GM18519 (cell line): ENCODE results near the gene PRKG2.
"Not testable (repeated sequence)": the region's sequence is repeated elsewhere in the genome, so short reads cannot be mapped to it uniquely, and the experiment has no call there.

ENCODE experiments used
- ATAC-seq: cut with Tn5 transposase; IDR thresholded peaks from one replicate; pipeline ENCODE4 v1.9.1; 2021; ENCODE audit warnings: mild to moderate bottlenecking, moderate library complexity; ENCODE audit not compliant: unreplicated experiment, low FRiP score

The PRKG2 gene

GRCh38 chr4:81164623-81165416 is 50.2 kb downstream of the PRKG2 start:
- ATAC-seq = no peak

- no peak for ATAC-seq
Observed at GRCh38 chr4:81164126-81164525, 50.9 kb downstream of the PRKG2 start.

GRCh38 chr4:81162752-81163458 is 52.1 kb downstream of the PRKG2 start:
- ATAC-seq = no peak

DNA sequence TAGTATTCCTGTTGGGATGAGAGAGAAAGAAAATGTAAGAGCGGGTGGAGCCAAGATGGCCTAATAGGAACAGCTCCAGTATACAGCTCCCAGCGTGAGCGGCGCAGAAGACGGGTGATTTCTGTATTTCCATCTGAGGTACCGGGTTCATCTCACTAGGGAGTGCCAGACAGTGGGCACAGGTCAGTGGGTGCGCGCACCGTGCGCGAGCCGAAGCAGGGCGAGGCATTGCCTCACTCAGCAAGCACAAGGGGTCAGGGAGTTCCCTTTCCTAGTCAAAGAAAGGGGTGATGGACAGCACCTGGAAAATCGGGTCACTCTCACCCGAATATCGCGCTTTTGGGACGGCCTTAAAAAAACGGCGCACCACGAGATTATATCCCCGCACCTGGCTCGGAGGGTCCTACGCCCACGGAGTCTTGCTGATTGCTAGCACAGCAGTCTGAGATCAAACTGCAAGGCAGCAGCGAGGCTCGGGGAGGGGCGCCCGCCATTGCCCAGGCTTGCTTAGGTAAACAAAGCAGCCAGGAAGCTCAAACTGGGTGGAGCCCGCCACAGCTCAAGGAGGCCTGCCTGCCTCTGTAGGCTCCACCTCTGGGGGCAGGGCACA is 61.2 kb downstream of the PRKG2 start:
- not testable (repeated sequence) for ATAC-seq

DNA sequence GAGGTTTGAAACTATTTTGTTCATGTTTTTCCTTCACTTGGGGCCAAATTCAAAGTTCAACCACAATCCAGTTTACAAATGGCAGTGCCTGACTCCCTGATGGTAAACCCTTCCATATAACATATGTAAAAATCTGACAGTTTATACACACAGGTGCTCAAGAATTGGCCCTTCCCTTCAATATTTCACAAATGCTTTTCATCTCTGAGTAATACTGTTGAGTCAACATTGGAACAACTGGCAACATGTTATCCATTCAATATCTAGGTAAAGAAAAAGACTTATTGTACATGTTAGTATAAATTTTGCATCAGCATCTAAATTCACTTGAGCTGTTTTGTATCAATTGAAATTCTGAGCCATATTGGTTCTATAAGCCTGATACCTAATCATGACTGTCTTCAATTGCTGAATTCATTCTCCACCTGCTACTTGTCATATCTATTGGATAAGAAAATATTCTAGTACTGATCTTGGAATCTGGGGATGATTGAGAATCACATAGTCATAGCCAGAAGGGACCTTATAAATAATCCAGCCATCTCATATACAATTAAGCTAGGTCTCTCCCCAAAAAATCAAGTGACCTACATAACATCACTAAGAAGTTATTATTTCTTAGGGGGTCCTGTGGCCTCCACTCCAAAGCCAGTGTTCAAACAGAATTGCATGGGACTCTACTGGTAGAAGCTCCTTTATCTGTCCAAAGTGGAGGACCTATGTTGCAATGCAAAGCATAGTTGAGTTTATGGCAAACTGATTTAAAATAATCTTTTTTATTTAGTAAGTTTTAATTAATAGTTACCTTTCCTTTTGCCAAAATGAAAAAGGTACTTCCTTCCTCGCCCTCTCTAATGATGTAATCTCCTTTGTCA is 61.9 kb downstream of the PRKG2 start:
- no peak for ATAC-seq

GRCh38 chr4:81149976-81150375 is 65.0 kb downstream of the PRKG2 start:
- ATAC-seq = no peak

- no peak for ATAC-seq
Observed at GRCh38 chr4:81148576-81148975, 66.4 kb downstream of the PRKG2 start.

DNA sequence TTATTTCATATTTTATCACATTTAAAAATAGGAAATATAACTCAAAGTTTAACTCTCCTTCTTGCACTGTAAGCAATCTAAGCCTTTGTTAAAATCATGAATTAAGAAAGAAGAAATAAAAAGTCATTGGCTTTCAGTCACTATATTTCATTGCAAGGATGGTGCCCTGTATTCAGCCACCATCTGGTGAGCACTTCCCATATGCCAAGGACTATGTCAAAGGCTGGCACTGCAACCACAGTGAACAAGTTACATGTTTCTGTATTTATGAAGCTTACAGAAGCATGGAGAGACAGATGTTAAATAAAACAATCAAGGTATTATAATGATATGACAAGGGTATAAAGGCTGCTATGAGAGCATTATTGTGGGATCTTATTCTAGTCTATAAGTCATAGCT is 68.6 kb downstream of the PRKG2 start:
- ATAC-seq = no peak

DNA sequence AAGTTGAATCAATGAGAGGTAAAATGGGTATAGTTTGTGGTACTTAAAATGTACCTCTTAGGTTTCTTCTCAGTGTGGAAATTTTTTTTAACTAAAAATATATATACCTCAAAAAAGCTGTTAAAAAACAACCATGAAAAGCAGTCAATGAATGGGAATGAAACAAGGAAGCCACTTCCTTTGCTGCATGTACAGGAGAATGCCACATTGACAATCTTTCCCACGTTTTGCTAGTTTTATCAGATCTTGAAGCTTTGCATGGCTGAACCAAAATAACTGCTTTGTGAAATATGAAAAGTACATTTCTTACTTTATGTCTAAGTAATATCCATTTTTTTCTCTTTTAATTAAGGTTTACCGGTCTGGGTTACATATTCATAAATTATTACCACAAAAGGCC is 71.8 kb downstream of the PRKG2 start:
- ATAC-seq = no peak

DNA sequence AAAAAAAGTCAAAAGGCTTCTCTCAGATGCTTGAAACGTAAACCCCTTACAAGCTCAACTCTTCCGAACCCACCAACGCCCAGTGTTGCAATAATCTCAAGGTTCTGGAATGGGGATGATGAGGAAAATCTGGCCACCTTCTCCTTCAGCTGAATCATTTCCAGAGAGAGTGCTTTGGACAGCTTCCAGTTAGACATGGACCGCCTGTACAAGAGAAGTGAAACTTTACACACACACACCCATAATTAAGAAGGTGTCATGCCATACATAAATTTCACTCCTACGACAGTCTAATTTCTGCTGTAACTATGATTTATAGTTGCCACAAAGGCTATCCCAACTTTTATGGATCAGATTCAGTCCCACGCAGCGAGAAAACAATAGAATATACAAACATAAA is 72.3 kb downstream of the PRKG2 start:
- no peak for ATAC-seq

DNA sequence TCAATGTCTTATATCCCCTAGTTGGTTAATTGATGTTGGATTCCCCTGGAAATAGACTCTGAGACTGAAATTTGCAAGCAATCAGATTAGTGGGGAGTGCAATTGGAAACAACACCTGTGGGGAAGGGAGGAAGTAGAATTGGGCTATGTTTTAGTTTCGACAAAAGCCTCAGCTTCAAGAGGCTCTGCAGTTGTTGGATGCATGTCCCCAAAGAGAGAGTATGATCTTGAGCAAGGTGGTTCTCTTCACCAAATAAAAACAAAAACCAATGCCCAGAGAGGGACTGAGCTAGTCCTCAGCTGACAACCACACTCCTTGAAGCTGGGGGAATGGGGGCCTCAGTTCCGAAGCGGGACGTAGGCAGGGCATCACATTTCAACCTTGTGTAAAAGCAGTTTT is 77.1 kb downstream of the PRKG2 start:
- ATAC-seq = no peak

DNA sequence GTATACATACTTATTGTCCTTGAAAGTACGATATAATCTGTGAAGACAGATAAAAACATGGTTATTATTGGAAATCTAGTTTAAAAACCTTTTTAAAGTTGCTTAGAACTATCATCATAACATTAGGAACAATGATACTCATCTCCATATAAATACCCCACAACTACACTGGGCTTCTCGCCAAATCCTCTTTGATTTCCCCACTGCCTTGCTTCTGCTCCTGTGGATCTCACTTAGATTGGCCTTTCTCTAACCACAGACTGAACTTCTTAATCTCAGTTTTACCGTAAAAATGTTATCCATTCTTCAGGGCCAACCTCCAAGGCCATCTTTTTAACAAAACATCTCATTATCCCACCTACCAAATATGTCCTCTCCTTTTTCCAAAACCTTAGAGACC is 77.6 kb downstream of the PRKG2 start:
- no peak for ATAC-seq

GRCh38 chr4:81136161-81136905 is 78.7 kb downstream of the PRKG2 start:
- ATAC-seq = no peak

GRCh38 chr4:81135501-81135900 is 79.5 kb downstream of the PRKG2 start:
- no peak for ATAC-seq

DNA sequence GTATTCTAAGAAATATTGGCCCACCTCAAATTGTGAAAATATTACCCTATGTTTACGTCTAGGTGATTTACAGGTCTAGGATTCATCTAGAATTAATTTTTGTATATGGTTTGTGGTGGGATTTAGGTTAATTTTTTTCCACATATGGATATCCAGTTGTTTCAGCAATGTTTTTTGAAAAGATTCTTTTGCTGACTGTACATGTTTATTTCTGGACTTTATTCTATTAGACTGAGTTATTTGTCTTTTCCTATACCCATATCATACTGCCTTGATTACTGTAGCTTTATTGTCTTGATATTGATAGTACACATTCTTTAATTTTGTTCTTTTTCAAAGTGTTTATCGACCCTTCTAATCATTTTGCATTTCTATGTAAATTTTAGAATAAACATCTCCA is 83.5 kb downstream of the PRKG2 start:
- ATAC-seq = no peak

DNA sequence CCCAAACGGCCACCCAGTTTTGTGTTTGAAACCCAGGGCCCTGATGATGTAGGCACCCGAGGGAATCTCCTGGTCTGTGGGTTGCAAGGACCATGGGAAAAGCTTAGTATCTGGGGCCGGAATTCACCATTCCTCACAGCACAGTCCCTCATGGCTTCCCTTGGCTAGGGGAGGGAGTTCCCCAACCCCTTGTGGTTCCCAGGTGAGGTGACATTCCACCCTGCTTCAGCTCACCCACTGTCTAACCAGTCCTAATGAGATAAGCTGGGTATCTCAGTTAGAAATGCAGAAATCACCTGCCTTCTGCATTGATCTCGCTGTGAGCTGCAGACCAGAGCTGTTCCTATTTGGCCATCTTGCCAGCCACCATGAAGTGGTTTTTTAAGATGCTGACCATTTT is 84.0 kb downstream of the PRKG2 start:
- no peak for ATAC-seq

DNA sequence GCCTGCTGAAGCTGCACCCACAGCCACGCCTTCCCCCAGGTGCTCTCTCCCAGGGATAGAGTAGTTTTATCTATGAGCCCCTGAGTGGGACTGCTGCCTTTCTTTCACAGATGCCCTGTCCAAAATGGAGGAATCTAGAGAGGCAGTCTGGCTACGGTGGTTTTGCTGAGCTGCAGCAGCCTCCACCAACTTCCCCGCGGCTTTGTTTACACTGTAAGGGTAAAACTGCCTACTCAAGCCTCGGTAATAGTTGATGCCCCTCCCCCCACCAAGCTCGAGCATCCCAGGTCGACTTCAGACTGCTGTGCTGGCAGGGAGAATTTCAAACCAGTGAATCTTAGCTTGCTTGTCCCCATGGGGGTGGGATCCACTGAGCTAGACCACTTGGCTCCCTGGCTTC is 84.5 kb downstream of the PRKG2 start:
- no peak for ATAC-seq

- ATAC-seq = no peak
Observed at GRCh38 chr4:81120055-81120454, 95.0 kb downstream of the PRKG2 start.

DNA sequence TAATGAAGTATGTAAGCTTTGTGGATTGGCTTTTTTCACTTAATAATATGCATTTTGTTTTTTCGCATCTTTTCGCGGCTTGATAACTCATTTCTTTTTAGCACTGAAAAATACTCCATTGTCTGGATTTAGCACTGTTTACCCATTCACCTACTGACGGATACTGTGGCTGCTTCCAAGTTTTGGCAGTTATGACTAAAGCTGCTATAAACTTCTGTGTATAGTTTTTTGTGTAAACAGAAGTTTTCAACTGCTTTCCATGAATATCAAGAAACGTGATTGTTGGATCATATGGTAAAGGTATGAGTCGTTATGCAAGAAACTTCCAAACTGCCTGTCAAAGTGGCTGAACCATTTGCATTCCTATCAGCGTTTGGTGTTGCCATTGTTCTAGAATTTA is 96.9 kb downstream of the PRKG2 start:
- ATAC-seq = no peak

- no peak for ATAC-seq
Observed at GRCh38 chr4:81116566-81116965, 98.5 kb downstream of the PRKG2 start.
